Testis (tissue), 3 donors: Measurements from ENCODE around the gene CD4. TPM values are rescaled to one million over a fixed set of nuclear protein-coding genes. Genes with fewer than 3 reads are reported as not detected.

ENCODE experiments used
- DNase-seq: peaks from one replicate; pipeline ENCODE4 v3.0.0-alpha.2; 2019
- H3K27ac ChIP-seq, 2 donors: fragments of 200-600 bp; sonication (generic); one replicate each; pipeline ENCODE4 v1.5.1; 2019
- H3K27me3 ChIP-seq: fragments of 200-600 bp; sonication (generic); one replicate; pipeline ENCODE4 v1.5.1; 2019
- H3K36me3 ChIP-seq: fragments of 200-600 bp; sonication (generic); one replicate; pipeline ENCODE4 v1.5.1; 2017; ENCODE audit warnings: low read depth; ENCODE audit errors: missing control alignments
- H3K4me1 ChIP-seq: fragments of 200-600 bp; sonication (generic); one replicate; pipeline ENCODE4 v1.5.1; 2019
- H3K4me3 ChIP-seq, 2 donors: fragments of 200-600 bp; sonication (generic); one replicate each; pipeline ENCODE4 v1.5.1; 2017 to 2019
- H3K9me3 ChIP-seq: fragments of 200-600 bp; sonication (generic); one replicate; pipeline ENCODE4 v1.5.1; 2017
- POLR2A ChIP-seq: fragments of 450-650 bp; IDR thresholded peaks from one replicate; pipeline ENCODE4 v1.6.1; 2017; ENCODE audit warnings: antibody characterized with exemption, mild to moderate bottlenecking, moderate library complexity
- WGBS, 2 donors: methylation state at CpG; one replicate each; pipeline ENCODE4 v1.1.5; 2018; 5-methylcytosine and 5-hydroxymethylcytosine counted together
- intact Hi-C: fragments of 100-400 bp; cut with DNase I; formaldehyde crosslinking; loops from one replicate; pipeline ENCODE4 v1.15.1; 2023; ENCODE audit warnings: low total_unique reads
- polyA plus RNA-seq: library from polyadenylated mRNA; stranded (reverse); fragments of 350-450 nt; fragmentation: Illumina TruSeq; extraction: RNeasy Lipid Tissue Mini Kit (QIAGEN cat#74804); gene quantifications from one replicate; pipeline ENCODE4 v1.2.3, GENCODE V29; 2014; ENCODE audit warnings: low read depth, low replicate concordance; ENCODE audit not compliant: insufficient read depth
- total RNA-seq, 2 donors: library from RNA; depleted of rRNA; stranded (reverse); fragments of >200 nt; gene quantifications; one replicate each; pipeline ENCODE4 v1.2.3, GENCODE V29; 2016
- TF ChIP-seq, protein P1 (sequence below), 3 experiments: fragments of 450-650 bp in 2 of 3; fragments of 200-600 bp in 1 of 3; sonication (generic) in 1 of 3; IDR thresholded peaks; one replicate each; pipeline ENCODE4 v1.5.1; 2016 to 2019; ENCODE audit warnings: antibody characterized with exemption in 3 of 3, mild to moderate bottlenecking in 2 of 3, moderate library complexity in 1 of 3

Gene CD4
- total and polyA plus RNA-seq, 3 donors from 2014 or later: 2.0 to 22.2 (median 4.5) TPM

DNA sequence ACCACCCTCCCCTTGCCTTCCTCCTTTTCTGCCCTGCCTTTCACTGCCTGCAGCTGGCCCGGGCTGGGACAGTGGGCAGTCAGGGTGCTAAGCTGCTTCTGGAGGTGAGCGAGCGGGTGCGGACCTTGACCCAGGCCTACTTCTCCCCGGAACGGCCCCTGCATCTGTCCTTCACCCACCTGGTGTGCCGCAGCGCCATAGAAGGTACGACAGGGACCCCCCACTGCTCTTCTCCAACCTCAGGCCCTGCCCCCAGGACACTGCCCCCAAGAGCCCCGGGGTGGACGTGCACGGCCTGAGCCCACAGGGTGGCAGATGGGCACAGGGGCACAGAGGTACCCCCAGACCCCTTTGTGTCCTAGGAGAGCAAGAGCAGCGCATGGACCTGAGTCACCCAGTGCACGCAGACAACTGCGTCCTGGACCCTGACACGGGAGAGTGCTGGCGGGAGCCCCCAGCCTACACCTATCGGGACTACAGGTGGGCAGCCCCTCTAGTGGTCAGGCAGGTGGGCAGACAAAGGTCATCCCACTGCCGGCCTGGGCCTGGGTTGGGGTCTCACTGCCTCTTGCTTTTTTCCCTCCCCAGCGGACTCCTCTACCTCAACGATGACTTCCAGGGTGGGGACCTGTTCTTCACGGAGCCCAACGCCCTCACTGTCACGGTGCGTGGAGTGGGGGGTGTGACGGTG is 48.2 kb downstream of the CD4 start:
- 91 to 95% methylated on average over 15 to 26 of the region's 26 CpGs for WGBS, 2 donors
- intact Hi-C loops: no loop called here
- H3K4me1 ChIP-seq: no peaks in the 10 kb centered on the region
- H3K9me3 ChIP-seq: no peaks in the 10 kb centered on the region
- no peaks in the 10 kb centered on the region for H3K36me3 ChIP-seq
- no peak for TF ChIP-seq POLR2A
- TF ChIP-seq, protein P1, sequence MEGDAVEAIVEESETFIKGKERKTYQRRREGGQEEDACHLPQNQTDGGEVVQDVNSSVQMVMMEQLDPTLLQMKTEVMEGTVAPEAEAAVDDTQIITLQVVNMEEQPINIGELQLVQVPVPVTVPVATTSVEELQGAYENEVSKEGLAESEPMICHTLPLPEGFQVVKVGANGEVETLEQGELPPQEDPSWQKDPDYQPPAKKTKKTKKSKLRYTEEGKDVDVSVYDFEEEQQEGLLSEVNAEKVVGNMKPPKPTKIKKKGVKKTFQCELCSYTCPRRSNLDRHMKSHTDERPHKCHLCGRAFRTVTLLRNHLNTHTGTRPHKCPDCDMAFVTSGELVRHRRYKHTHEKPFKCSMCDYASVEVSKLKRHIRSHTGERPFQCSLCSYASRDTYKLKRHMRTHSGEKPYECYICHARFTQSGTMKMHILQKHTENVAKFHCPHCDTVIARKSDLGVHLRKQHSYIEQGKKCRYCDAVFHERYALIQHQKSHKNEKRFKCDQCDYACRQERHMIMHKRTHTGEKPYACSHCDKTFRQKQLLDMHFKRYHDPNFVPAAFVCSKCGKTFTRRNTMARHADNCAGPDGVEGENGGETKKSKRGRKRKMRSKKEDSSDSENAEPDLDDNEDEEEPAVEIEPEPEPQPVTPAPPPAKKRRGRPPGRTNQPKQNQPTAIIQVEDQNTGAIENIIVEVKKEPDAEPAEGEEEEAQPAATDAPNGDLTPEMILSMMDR (IDR thresholded peaks at IDR 0.05): no peak
- H3K27me3 ChIP-seq: no peaks in the 10 kb centered on the region
- no peak for DNase-seq
- no peak overlapping the region for H3K4me3 ChIP-seq
- no peak overlapping the region for H3K27ac ChIP-seq

DNA sequence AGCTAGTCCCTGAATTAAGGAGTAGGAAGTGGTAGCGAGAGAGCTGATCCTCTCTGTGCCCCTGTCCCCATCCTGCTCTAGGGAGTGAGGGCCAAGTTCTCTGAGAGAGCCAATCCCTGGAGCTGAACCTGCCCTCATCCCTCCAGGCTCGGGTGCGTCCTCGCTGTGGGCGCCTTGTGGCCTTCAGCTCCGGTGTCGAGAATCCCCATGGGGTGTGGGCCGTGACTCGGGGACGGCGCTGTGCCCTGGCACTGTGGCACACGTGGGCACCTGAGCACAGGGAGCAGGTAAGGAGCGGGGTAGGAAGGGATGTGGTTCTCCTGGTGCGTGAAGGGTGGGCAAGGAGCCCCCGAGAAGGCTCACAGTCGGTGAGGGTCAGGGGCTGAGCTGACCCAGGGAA is 49.5 kb downstream of the CD4 start:
- 85 to 88% methylated on average over 16 of the region's 16 CpGs for WGBS, 2 donors
- no peak overlapping the region for H3K27ac ChIP-seq
- no peaks in the 10 kb centered on the region for H3K36me3 ChIP-seq
- H3K9me3 ChIP-seq: no peaks in the 10 kb centered on the region
- H3K27me3 ChIP-seq: no peaks in the 10 kb centered on the region
- H3K4me3 ChIP-seq: no peak overlapping the region
- TF ChIP-seq, protein P1 (IDR thresholded peaks at IDR 0.05): no peak
- no peak for TF ChIP-seq POLR2A
- intact Hi-C loops: no loop called here
- no peak for DNase-seq
- no peaks in the 10 kb centered on the region for H3K4me1 ChIP-seq

DNA sequence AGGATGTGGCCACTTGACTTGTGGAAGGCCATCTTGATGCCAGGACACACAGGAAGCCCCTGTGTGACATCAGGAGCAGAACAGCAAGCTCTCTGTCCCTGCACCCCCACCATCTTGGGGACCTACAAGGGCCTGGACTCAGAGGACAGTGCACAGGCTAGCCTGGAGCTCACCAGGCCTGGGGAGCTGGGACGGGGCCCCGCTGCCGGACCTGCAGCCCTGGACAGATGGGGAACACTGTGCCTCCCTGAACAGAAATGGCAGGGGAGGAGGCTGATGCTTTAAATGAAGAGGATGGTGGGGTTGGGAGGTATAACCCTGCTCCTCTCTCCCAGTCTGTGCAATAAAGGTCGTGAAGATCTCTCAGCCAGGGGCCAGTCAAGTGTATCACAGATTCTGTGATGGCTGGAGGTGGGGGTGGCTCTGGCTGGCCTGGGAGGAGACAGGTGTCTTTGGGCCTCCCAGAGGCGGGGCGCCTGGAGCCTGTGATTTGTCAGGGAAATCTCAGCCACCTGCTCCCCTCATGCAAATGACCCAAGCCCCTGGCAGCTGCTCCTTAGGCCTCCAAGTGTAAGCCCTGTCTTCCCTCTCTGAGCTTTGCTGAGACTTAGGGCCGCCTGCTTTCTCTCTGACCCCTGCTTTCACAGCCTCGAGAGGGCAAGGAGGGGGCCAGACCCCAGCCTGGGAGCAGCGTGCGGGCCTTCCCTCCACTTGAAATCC is 50.3 kb downstream of the CD4 start:
- 78 to 88% methylated on average over 10 of the region's 10 CpGs for WGBS, 2 donors
- DNase-seq: no peak
- H3K4me1 ChIP-seq: no peaks in the 10 kb centered on the region
- H3K27me3 ChIP-seq: no peaks in the 10 kb centered on the region
- H3K36me3 ChIP-seq: no peaks in the 10 kb centered on the region
- no peak overlapping the region for H3K27ac ChIP-seq
- TF ChIP-seq, protein P1 (IDR thresholded peaks at IDR 0.05): no peak
- no peak for TF ChIP-seq POLR2A
- H3K9me3 ChIP-seq: no peaks in the 10 kb centered on the region
- intact Hi-C loops: no loop called here
- H3K4me3 ChIP-seq: no peak overlapping the region

DNA sequence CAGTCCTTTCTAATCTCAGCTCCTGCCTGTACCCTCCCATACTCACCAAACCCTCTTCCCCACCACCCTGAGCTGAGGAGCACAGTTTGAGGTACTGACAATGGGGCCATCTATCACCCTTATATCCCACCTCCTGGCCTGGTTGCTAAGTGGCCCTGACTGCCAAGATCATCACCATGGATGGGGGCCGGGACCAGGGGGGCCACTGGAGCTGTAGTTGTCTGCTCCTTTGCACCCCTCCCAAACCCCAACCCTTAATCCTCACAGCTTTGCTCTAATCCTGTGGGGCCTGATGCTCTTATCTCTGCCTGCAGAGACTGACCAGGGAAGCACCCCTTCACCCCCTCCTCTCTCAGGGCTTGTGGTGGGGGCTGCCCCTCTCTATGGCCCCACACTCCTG is 51.0 kb downstream of the CD4 start:
- Histone ChIP-seq H3K9me3 (no peaks in the 10 kb centered on the region), H3K27ac (no peak overlapping the region), H3K27me3 (no peaks in the 10 kb centered on the region), H3K4me1 (no peaks in the 10 kb centered on the region), H3K4me3 (no peak overlapping the region), H3K36me3 (no peaks in the 10 kb centered on the region)
- no peak for DNase-seq
- 55 to 100% methylated on average over 1 of the region's 1 CpG for WGBS, 2 donors
- intact Hi-C loops: no loop called here
- TF ChIP-seq, protein P1 (IDR thresholded peaks at IDR 0.05): no peak
- TF ChIP-seq POLR2A: no peak
